ACHN (cell line): Measurements from ENCODE around the gene TMEM255B.

Experiments
- DNase-seq: peaks from one replicate; pipeline ENCODE4 v3.0.0-alpha.2; 2015
- in situ Hi-C: cut with HindIII; loops from 2 replicates; pipeline ENCODE4 v1.10.0; 2017; ENCODE audit warnings: low sequenced_read_pairs, low pct_ligation_motif_present, low pct_unique_long_range_greater_than_20kb

Gene TMEM255B

DNA sequence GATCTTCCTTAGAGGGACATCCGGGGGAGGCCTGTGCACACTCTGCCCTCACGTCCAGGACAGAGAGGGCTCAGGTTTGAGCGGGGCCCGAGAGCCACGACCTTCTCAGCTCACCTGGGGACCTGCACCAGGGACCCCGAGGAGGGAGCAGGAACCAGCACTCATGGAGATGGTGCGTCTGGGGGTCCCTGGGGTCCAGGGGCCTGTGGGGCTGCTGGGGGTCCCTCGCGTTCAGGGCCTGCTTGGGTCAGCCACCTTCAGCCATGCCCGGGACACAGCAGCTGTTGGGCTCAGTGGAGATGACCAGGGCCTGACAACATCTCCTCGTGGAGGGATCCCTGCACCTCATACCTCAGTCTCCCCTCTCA is 47.1 kb downstream of the TMEM255B start:
- in situ Hi-C loops: no loop called here
- no peak for DNase-seq

DNA sequence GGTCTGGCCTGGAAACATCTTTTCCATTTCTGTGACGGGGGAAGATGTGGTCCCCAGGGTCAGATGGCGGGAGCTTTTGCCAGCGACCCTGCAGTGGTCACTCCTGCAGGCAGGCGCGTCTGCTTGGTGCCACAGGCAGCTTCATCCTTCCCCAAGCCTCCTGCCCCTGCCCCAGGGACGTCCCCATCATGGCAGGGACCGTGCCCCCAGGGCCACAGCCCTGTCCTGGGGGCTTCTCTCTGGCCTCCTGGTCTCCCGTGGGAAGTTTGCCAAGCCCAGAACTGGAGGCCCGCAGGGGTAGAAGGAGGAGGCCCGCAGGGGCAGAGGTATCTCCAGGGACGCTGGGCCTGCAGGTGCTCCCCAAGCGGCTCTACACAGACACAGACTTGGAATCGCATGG is 47.5 kb downstream of the TMEM255B start:
- in situ Hi-C loops: no loop called here
- no peak for DNase-seq

DNA sequence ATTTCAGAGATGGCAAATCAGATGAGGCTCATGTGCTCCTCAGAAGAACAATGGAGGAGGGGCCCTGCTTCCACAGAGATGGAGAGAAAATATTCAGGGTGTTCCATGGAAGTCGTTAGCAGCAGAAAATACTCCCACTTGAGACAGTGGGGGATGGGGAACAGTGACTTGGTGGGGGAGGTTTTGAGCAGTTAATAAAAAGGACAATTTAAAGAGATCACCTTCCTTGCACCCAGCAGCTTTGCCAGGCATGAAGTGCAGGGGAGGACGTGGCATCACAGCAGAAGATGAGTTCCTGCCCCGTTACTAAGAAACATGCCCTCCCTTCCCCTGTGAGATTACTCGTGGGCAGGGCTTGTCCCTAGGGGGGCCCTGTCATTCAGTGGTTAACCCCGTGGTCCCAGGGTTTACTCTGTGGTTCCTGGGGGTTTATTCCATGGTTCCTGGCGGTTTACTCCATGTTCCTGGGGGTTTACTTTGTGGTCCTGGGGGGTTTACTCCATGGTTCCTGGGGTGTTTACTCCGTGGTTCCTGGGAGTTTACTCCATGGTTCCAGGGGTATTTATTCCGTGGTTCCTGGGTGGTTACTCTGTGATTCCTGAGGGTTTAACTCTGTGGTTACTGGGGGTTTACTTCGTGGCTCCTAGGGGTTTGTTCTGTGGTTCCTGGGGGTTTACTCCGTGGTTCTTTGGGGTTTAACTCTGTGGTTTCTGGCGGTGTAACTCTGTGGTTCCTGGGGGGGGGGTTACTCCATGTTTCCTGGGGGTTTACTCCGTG is 49.2 kb downstream of the TMEM255B start:
- no peak for DNase-seq
- in situ Hi-C loops: no loop called here

DNA sequence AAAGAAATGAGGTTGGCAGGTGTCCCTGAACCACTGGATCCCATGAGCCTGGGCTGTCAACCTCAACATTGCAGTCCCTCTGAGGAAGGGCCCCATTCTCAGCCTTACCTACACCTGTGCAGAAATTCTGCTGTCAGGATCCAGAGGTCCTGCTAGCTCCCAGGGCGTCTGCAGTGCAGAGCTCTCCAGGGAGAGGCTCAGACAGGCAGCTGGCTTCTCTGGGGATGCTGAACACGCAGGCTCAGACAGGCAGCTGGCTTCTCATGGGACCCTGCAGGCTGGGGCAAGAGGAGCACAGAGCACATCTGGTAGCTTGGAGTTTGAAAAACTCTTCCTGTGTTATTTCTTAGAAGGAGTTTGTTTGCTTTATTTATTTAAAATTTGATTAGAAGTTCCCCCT is 50.9 kb downstream of the TMEM255B start:
- DNase-seq: no peak
- in situ Hi-C loops: no loop called here

DNA sequence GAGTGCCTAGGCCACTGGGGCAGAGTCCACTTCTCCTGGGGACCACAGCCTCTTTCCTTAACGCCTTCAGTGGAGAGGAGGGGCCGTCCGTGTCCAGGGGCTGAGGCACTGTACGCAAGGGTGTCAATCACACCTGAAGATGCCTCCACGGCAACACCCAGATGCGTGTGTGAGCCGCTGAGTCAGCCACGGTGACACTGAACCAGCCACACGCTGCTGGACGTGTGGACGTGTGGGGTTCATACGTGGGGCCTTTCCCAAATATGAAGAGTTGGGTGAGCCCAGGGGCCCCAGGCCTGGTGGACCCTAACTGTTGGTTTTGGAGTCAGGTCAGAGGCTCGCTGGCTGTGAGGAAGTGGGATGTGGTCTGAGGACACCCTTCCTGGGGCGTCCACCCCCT is 51.6 kb downstream of the TMEM255B start:
- no peak for DNase-seq
- in situ Hi-C loops: no loop called here

DNA sequence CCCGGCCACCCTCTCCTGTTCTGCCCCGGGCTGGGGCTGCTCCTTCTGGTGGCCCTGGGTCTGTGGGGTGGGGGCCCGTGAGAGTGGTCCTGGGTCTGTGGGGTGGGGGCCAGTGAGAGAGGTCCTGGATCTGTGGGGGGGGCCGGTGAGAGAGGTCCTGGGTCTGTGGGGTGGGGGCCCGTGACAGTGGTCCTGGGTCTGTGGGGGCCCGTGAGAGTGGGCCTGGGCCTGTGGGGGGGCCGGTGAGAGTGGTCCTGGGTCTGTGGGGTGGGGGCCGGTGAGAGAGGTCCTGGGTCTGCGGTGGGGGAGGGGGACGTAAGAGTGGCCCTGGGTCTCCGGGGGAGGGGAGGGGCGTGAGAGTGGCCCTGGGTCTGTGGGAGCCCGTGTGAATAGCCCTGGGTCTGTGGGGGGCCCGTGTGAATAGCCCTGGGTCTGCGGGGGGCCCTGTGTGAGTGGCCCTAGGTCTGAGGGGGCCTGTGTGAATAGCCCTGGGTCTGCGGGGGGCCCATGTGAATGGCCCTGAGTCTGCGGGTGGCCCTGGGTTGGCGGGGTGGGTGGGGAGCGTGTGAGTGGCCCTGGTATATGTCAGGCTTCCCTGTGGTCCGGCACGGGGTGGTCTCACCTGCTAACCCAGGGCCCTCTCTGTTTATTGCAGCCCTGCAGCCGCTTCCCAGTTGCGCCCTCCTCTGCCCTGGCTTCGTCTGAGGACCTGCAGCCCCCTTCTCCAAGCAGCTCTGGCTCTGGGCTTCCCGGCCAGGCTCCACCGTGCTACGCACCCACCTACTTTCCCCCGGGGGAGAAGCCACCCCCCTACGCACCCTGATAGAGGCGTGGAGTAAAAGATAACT is 52.3 kb downstream of the TMEM255B start:
- in situ Hi-C loops: no loop called here
- no peak for DNase-seq

DNA sequence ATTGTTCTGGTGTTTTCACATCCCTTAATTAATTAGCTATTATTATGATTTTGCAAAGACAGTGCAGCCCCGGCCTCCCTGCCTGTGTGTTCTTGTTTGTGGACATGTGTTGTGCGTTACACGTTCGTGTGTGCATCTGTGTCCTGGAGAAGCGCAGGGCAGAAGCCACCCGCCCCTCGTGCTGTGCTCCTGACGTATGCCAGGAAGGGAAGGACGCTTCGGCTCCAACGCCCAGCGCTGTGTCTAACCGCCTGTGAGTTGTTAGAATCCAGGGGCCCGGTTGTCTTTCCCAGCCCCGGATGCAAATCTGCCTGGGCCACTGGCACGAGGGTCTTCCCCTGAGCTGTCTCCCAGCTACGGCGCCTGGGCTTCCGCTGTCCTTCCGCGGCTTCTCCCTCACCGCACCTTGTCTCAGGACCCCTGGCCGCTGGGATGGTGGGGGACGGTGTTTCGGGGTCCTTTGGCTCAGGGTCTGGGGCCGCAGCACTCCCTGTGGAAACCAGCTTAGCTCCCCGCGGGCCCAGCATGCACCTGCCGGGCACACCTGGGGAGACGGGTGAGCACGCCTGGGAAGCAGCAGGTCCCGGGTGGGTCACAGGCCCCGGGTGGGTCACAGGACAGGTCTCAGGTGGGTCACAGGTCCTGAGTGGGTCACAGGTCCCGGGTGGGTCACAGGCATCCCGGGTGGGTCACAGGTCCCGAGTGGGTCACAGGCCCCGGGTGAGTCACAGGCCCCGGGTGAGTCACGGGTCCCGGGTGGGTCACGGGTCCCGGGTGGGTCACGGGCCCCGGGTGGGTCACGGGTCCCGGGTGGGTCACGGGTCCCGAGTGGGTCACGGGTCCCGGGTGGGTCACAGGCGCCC is 53.4 kb downstream of the TMEM255B start:
- in situ Hi-C loops: no loop called here
- DNase-seq: no peak

DNA sequence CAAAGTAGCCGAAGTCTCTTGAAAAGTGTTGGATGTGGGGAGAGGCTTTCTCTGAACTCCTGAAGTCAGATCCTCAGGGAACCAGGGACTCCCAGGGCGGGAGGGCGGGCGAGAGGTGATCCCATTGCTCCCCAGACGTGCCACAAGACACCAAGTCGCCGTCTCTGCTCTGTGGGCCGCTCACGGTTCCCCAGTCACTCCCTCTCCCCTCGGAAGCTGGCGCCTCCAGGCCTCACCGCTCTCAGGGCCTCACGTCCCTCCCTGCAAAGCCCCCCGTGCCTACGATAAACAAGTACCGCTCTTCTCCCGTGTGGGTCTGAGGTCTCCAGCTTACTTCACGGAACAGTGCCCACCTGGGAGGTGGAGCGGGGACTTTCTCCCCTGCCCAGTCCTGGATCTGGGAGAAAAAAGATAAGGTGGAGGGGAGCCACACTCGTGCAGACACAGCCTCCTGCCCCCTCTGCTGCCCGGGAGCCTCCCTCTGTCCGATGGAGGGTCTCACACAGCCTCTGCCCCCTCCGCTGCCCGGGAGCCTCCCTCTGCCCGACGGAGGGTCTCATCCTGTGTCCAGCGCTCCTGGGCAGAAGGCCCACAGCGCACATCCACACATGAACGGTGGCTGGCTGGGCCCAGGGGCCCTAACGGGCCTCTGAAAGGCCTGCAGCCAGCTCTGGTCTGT is 54.2 kb downstream of the TMEM255B start:
- in situ Hi-C loops: no loop called here
- DNase-seq: no peak

DNA sequence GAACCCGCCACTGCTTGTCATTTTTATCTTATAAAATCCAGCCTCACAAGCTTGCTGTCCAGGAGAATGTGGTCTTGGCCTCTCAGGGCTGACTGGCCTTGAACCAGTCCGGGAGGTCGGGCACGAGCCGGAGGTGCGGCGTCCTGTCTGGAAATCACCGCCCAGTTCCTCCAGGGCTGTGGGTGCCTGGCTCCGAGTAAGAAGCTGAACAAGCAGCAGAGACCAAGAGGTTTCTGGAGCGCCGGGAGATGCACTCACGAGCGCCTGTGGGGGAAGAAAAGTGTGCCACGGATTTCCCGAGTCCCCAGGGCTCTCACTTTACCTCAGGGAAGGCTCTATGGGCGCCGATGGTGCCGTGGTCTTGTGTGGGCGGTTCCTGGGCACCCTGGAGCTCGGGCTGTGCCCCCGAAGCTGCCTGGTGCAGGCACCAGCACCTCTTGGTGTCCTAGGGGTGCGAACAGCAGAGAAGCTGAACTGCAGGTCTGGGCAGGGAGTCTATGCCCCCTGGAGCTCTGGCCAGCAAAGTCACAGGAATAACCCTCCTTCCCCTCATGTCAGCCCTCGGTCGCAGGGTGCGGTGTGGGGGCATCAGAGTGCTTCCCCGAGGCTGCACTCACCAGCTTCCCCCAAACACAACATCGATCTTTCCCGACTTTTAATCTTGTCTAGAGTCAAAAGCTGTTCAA is 54.9 kb downstream of the TMEM255B start:
- in situ Hi-C loops: no loop called here
- DNase-seq: no peak

DNA sequence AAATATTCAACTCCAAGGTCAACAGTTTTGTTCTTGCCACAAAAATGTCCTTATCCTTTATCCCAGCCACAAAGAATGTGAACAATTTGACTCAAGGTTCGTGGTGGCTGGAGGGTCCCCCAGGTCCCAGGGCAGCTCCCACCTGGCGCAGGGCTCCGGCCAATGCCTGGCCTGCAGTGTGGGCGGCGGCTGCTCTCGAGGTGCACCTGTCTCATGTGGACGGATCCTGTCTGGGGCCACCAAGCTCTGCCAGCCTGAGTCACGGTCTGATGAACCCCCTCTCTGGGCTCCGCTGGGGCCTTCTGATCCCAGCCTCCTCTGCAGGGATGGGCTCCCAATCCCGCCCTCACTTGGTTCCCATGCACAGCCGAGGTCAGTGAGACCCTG is 55.4 kb downstream of the TMEM255B start:
- in situ Hi-C loops: no loop called here
- peak; percentile 74 for DNase-seq

DNA sequence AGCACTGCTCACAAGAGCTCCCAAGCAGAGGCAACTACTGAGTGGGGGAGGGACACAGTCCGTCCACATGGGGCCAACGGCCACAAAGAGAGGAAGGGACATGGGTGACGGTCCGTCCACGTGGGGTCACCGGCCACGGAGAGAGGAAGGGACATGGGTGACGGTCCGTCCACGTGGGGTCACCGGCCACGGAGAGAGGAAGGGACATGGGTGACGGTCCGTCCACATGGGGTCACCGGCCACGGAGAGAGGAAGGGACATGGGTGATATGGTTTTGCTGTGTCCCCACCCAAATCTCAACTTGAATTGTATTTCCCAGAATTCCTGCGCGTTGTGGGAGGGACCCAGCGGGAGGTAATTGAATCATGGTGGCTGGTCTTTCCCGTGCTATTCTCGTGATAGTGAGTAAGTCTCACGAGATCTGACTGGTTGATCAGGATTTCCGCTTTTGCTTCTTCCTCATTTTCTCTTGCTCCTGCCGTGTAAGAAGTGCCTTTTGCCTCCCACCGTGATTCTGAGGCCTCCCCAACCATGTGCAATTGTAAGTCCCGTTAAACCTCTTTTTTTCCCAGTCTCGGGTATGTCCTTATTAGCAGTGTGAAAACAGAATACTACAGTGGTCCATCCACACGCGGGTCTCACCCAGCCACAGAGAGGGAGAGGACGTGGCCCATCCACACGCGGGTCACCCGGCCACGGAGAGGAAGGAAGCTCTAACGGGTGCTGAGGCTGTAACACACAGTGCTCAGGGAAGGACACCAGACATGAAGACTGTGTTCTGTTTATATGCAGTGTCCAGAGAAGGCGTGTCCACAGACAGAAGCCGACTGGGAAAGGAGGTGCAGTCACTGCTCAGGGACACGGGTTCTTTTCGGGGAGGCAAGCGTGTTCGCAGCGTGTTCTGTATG is 56.4 kb downstream of the TMEM255B start:
- in situ Hi-C loops: no loop called here
- DNase-seq: no peak

DNA sequence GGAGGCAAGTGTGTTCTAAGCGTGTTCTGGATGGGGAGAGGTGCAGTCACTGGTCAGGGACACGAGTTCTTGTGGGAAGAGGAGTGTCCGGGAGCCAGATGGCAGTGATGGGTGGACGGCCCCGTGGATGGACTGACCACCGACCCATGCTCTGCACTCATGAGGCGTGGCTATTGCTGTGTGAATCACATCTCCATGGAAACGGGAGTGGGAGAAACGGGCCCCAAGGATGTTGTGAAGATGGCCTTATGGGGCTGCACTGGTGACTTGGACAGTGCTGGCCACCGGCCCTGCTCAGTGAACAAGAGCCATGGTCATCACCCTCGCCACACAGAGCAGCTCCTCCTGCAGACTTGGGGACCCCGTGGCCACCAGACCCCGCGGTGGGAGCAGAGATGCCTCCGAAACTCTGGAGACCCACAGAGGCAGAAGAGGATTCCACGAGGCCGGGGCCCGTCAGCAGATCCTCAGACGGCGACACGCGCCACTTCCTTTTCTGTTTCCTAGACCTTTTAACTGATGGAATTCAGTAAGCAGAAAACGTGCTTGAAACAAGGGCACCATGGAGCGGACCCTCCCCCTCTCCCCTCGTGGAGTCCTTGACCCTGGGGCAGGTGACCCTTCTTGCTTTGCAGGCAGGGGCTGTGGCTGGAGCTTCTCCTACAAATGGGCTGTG is 57.4 kb downstream of the TMEM255B start:
- in situ Hi-C loops: no loop called here

DNA sequence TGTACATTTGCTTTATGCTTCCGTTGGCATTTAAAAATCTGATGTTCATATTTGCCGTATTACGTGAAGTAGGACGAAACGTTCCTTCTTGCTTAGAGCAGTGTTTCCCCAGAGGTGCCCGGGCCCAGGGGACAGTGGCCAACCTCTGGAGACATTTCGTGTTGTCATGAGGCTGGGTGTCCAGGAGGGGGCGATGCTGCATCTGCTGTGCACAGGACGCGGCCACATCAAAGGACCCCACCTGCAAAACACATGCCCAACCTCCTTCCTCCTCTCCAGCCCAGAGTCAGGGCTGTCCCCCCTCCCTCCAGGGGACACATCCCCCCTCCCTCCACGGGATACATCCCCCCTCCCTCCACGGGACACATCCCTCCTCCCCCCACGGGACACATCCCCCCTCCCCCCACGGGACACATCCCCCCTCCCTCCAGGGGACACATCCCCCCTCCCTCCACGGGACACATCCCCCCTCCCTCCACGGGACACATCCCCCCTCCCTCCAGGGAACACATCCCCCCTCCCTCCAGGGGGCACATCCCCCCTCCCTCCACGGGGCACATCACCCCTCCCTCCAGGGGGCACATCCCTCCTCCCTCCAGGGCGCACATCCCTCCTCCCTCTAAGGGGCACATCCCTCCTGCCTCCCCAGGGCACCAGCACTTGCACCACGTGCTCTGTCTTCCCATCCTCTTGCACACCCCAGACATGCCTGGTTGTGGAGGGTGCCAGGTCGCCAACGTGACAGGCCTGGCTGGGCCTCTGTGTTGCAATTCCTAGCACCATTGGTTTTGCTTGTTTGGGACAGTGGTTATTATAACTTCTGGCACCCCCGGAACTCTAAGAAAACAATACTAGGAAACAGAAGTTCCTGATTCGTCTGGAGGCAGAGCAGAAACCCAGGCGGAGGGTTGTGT is 58.2 kb downstream of the TMEM255B start:
- in situ Hi-C loops: no loop called here
- DNase-seq: peak; percentile 75

More for the DNA sequence above, 57.4 kb downstream of the TMEM255B start:
- DNase-seq: no peak

DNA sequence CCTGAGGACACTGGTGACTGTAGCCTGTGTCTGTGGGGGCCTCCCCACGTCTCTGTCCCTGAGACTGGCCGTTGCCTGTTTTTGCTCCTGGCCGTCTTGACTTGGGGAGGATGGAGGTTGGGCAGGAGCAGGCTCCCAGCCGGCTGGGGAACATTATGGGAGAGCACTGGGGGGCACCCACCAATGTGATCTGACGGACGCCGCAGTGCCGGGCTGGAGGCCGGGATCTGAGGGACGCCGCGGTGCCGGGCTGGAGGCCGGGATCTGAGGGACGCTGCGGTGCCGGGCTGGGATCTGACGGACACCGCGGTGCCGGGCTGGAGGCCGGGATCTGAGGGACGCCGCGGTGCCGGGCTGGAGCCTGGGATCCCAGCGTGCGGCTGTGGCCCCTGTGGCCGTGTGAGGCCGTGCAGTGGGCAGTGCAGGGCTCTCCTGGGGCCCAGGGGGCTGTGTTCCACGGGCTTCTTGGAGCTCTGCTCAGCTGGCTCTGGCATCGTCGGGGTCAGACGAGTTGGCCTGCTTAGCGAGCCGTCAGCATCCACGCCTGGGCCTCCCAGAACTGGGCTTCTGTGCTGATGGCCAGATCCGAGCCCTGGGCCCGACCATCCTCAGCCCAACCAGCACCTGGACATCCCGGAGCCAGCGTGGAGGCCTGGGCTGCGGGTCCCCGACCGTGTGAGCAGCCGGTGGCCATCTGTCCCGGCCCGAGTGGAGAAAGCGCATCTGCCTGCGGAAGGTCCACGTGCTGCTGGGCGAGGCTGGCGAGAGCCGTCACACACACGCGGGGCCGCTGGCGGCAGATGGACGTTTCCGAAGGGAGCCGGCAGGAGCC is 59.0 kb downstream of the TMEM255B start:
- in situ Hi-C loops: no loop called here
- DNase-seq: no peak

DNA sequence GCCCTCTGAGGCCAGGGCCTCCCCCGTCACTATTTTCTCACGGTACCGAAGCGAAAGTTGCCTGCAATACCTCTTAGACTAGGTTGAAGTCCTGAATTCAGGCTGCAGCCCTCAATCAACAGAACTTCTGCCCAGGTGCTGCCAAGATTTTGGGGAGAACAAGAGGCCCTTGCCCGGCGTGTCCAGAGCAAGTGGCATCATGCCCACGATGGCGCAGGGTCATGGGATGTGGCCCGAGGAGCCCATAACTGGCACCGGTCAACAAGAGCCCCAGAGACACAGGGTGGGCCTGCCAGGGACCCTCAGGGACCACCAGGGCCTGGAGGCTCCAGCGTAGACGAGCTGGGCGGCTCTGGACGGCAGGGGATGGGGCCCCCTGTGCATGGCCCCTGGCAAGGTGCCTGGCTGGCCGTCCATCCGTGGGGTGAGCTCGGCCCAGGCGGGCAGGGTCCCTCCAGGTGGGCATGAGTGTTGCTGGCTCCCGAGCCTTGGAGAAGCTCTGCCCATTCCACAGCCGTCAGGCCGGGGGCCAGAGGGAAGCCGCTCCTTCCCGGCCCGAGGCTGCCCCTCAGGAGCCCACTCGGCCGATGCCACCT is 59.8 kb downstream of the TMEM255B start:
- in situ Hi-C loops: no loop called here
- no peak for DNase-seq
